HL-60 (cell line): ENCODE results near the gene MARCHF11.

Experiments
- DNase-seq, 2 experiments: peaks; one replicate each; pipeline ENCODE4 v3.0.0-alpha.2; 2010 to 2020; ENCODE audit warnings: low read depth in 1 of 2, low spot score in 1 of 2
- H3K27ac ChIP-seq: fragments of 250-450 bp; sonication (Bioruptor Pico); replicated peaks from 2 replicates; pipeline ENCODE4 v1.5.1; 2020; ENCODE audit warnings: mild to moderate bottlenecking, moderate library complexity
- H3K27me3 ChIP-seq: fragments of 250-450 bp; sonication (Bioruptor Pico); 2 replicates; pipeline ENCODE4 v1.5.1; 2021; ENCODE audit warnings: mild to moderate bottlenecking, moderate library complexity; ENCODE audit not compliant: insufficient read depth, poor library complexity, severe bottlenecking
- H3K4me3 ChIP-seq: replicated peaks from 2 replicates; pipeline ENCODE4 v1.5.1; 2011; ENCODE audit warnings: mild to moderate bottlenecking, control low read depth, low read length; ENCODE audit not compliant: insufficient read depth
- GABPA ChIP-seq: IDR thresholded peaks from 2 replicates; pipeline ENCODE4 v1.6.1; 2012; ENCODE audit warnings: low read depth
- POLR2AphosphoS5 ChIP-seq: IDR thresholded peaks from 2 replicates; pipeline ENCODE4 v1.6.1; 2012; ENCODE audit warnings: low read depth
- SPI1 ChIP-seq: IDR thresholded peaks from 2 replicates; pipeline ENCODE4 v1.6.1; 2012; ENCODE audit warnings: low read depth, mild to moderate bottlenecking, borderline replicate concordance
- TF ChIP-seq, protein P1 (sequence below): IDR thresholded peaks from one replicate; pipeline ENCODE4 v1.5.1; 2011; ENCODE audit warnings: low read length, control low read depth, inconsistent platforms; ENCODE audit not compliant: insufficient read depth
- TF ChIP-seq, protein P2 (sequence below): IDR thresholded peaks from 2 replicates; pipeline ENCODE4 v1.6.1; 2012; ENCODE audit warnings: low read depth; ENCODE audit not compliant: insufficient replicate concordance

MARCHF11 gene

DNA sequence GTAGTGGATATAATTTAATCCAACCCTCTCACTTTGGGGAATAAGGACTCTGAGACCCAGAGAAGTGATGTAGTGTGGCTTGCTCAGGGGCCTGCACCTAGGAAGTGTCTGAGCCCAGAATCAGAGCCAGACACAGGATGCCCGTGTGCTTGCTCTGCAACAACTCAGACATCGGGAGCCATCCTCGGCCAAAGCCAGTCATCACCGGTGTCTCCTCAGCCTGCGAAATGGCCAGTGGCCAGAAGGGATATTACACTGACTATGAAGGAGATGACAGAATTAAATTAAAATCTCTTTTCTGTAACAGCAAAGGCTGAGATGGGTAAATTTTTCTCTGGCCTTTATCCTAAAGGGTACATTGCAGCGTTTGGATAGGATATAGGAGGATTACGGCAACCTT lies 102.9 kb downstream of the MARCHF11 start:
- Histone ChIP-seq H3K27me3 (no peaks in the 10 kb centered on the region), H3K27ac (no peak overlapping the region), H3K4me3 (no peak overlapping the region)
- no peak for DNase-seq
- TF ChIP-seq, protein P1, sequence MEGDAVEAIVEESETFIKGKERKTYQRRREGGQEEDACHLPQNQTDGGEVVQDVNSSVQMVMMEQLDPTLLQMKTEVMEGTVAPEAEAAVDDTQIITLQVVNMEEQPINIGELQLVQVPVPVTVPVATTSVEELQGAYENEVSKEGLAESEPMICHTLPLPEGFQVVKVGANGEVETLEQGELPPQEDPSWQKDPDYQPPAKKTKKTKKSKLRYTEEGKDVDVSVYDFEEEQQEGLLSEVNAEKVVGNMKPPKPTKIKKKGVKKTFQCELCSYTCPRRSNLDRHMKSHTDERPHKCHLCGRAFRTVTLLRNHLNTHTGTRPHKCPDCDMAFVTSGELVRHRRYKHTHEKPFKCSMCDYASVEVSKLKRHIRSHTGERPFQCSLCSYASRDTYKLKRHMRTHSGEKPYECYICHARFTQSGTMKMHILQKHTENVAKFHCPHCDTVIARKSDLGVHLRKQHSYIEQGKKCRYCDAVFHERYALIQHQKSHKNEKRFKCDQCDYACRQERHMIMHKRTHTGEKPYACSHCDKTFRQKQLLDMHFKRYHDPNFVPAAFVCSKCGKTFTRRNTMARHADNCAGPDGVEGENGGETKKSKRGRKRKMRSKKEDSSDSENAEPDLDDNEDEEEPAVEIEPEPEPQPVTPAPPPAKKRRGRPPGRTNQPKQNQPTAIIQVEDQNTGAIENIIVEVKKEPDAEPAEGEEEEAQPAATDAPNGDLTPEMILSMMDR = no peak
- TF ChIP-seq GABPA (no peak), POLR2AphosphoS5 (no peak), SPI1 (no peak)
- TF ChIP-seq, protein P2, sequence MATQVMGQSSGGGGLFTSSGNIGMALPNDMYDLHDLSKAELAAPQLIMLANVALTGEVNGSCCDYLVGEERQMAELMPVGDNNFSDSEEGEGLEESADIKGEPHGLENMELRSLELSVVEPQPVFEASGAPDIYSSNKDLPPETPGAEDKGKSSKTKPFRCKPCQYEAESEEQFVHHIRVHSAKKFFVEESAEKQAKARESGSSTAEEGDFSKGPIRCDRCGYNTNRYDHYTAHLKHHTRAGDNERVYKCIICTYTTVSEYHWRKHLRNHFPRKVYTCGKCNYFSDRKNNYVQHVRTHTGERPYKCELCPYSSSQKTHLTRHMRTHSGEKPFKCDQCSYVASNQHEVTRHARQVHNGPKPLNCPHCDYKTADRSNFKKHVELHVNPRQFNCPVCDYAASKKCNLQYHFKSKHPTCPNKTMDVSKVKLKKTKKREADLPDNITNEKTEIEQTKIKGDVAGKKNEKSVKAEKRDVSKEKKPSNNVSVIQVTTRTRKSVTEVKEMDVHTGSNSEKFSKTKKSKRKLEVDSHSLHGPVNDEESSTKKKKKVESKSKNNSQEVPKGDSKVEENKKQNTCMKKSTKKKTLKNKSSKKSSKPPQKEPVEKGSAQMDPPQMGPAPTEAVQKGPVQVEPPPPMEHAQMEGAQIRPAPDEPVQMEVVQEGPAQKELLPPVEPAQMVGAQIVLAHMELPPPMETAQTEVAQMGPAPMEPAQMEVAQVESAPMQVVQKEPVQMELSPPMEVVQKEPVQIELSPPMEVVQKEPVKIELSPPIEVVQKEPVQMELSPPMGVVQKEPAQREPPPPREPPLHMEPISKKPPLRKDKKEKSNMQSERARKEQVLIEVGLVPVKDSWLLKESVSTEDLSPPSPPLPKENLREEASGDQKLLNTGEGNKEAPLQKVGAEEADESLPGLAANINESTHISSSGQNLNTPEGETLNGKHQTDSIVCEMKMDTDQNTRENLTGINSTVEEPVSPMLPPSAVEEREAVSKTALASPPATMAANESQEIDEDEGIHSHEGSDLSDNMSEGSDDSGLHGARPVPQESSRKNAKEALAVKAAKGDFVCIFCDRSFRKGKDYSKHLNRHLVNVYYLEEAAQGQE = no peak

DNA sequence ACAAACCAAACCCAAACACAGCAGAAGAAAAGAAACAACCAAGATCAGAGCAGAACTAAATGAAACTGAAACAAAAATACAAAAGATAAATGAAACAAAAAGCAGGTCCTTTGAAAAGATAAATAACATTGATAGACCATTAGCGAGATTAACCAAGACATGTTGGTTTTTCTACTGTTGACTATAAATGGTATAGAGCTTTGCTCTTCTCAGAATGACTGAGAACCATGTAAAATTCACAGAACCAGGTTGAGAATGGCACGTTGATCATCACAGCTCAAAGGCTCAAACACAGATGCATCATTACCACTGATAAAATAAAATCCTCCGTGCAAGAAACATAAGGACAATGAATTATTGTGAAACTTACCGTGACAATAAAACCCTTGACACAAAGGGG lies 105.2 kb downstream of the MARCHF11 start:
- no peak overlapping the region for H3K4me3 ChIP-seq
- no peak for TF ChIP-seq SPI1
- TF ChIP-seq, protein P1 = no peak
- no peaks in the 10 kb centered on the region for H3K27me3 ChIP-seq
- no peak for DNase-seq
- no peak overlapping the region for H3K27ac ChIP-seq

DNA sequence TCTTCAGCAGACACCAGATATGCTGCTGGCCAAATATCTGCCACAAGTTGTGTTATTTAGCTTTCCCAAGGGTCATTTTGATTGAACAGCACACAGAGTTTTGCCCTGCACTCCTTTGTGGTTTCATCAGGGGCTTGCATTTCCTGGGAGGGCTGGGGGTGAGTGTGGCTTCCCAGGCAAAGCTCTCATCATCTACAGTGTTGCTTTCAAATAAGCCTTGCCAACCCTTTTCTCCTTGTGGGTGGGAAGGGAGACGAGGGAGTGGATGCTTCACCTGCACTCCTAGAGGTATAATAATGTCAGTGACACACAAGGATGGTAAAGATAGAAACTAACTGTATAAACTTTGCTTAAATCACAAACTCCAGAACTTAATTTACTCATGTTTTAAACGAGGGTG lies 107.0 kb downstream of the MARCHF11 start:
- no peak overlapping the region for H3K4me3 ChIP-seq
- no peaks in the 10 kb centered on the region for H3K27me3 ChIP-seq
- no peak overlapping the region for H3K27ac ChIP-seq
- TF ChIP-seq GABPA (no peak), POLR2AphosphoS5 (no peak)
- TF ChIP-seq, protein P1 = no peak
- DNase-seq = no peak

DNA sequence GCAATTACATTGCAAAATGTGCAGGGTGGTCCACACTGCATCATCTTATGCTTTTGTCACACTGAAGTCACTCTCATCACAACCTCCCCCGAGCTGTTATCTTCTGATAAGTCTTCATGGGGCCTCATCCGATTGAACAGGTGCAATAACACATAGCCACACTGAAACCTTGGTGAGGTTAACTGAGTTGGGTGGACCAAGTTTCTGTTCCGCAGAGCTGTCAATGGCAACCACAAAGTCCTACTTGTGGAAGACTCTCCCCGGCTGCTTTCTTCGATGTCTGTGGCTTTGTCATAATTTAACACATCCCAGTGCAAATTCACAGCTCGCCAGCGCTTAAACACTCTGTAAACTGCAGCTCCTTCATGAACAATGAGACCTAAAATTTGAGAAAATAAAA lies 112.2 kb downstream of the MARCHF11 start:
- no peaks in the 10 kb centered on the region for H3K27me3 ChIP-seq
- no peak for TF ChIP-seq GABPA
- no peak for TF ChIP-seq POLR2AphosphoS5
- TF ChIP-seq, protein P2 = no peak
- no peak for TF ChIP-seq SPI1
- TF ChIP-seq, protein P1 = no peak
- no peak overlapping the region for H3K27ac ChIP-seq
- DNase-seq = no peak
- no peak overlapping the region for H3K4me3 ChIP-seq
